HG03064 (cell line): ENCODE results near the gene LMBR1.

Experiments
- ATAC-seq: cut with Tn5 transposase; IDR thresholded peaks from one replicate; pipeline ENCODE4 v1.9.1; 2021; ENCODE audit warnings: low read depth; ENCODE audit not compliant: unreplicated experiment

Gene LMBR1

GRCh38 chr7:156765901-156766656 is 126.9 kb downstream of the LMBR1 start:
- no peak for ATAC-seq

- ATAC-seq = no peak
These were observed 128.2 kb downstream of the LMBR1 start for GRCh38 chr7:156764766-156765165.

GRCh38 chr7:156764016-156764669 is 128.8 kb downstream of the LMBR1 start:
- ATAC-seq = no peak

- no peak for ATAC-seq
These were observed 133.3 kb downstream of the LMBR1 start for GRCh38 chr7:156759579-156760202.

- no peak for ATAC-seq
These were observed 133.8 kb downstream of the LMBR1 start for GRCh38 chr7:156759143-156759542.

GRCh38 chr7:156754201-156754600 is 138.8 kb downstream of the LMBR1 start:
- no peak for ATAC-seq

- no peak for ATAC-seq
These were observed 139.4 kb downstream of the LMBR1 start for GRCh38 chr7:156753630-156754029.

- no peak for ATAC-seq
These were observed 139.8 kb downstream of the LMBR1 start for GRCh38 chr7:156753229-156753560.

GRCh38 chr7:156752367-156753228 is 140.4 kb downstream of the LMBR1 start:
- no peak for ATAC-seq

- ATAC-seq = no peak
These were observed 141.7 kb downstream of the LMBR1 start for GRCh38 chr7:156751319-156751718.

GRCh38 chr7:156747718-156748117 is 145.3 kb downstream of the LMBR1 start:
- ATAC-seq = no peak

GRCh38 chr7:156746891-156747290 is 146.1 kb downstream of the LMBR1 start:
- ATAC-seq = no peak

- ATAC-seq = no peak
These were observed 153.4 kb downstream of the LMBR1 start for GRCh38 chr7:156739596-156739995.

GRCh38 chr7:156735851-156736250 is 157.1 kb downstream of the LMBR1 start:
- no peak for ATAC-seq

GRCh38 chr7:156733638-156734037 is 159.3 kb downstream of the LMBR1 start:
- no peak for ATAC-seq

GRCh38 chr7:156732091-156732625 is 160.8 kb downstream of the LMBR1 start:
- ATAC-seq = no peak

- no peak for ATAC-seq
These were observed 161.3 kb downstream of the LMBR1 start for GRCh38 chr7:156731651-156732050.

GRCh38 chr7:156725936-156726335 is 167.0 kb downstream of the LMBR1 start:
- ATAC-seq = no peak

- ATAC-seq = no peak
These were observed 167.9 kb downstream of the LMBR1 start for GRCh38 chr7:156725073-156725472.

- ATAC-seq = no peak
These were observed 170.7 kb downstream of the LMBR1 start for GRCh38 chr7:156722043-156722826.
